HG03159 (cell line): ENCODE results near the gene SMIM28.
"Not testable (repeated sequence)": the region's sequence is repeated elsewhere in the genome, so short reads cannot be mapped to it uniquely, and the experiment has no call there.

Experiments used
- ATAC-seq: cut with Tn5 transposase; IDR thresholded peaks from one replicate; pipeline ENCODE4 v1.9.1; 2021; ENCODE audit warnings: mild to moderate bottlenecking, moderate library complexity; ENCODE audit not compliant: unreplicated experiment

Gene SMIM28

GRCh38 chr6:138377844-138378243, at the start of gene SMIM28:
TSS of gene SMIM28 (plus strand) at chr6:138377905. CDS start at chr6:138378073, 168 bp downstream.
- no peak for ATAC-seq

- ATAC-seq, result no peak
Measured at GRCh38 chr6:138328210-138328609, 49.5 kb upstream of the SMIM28 start.

DNA sequence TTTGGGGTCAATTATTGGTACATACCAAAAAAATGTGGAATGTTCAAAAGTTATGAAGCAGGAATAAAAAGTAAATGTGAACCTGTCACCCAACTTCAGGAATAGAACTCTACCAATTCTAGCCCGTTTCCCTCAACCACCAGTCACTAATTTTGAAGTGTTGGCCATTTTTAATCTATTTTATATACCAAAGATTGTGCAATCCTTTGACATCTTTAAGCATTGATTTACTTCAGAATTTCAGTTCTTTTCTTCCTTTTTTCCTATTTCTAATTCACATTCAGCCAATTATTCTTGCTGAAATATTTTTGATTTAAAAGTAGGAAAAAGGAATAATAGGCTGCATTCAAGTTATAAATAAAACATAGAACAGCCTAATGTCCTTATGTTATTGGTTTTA, 46.9 kb upstream of the SMIM28 start:
- no peak for ATAC-seq

DNA sequence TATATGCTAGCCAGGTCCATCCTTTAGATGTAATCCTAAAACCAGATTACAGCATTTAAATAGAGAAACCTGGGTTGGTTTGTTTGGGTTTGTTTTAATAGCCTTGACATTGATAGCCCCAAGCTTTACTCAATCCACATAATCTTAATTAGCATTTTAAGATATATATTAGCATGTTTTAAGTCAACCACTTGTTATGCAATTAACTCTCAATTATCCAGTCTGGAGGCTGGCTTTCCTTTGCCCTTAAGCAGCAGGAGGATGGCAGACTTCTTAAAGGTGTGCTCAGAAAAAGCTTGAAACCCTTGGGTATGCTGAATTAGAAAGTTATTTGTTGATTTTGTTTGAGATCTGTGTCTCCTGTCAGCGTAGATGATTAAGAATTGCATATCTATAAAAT, 46.3 kb upstream of the SMIM28 start:
- no peak for ATAC-seq

- no peak for ATAC-seq
Measured at GRCh38 chr6:138331984-138332383, 45.7 kb upstream of the SMIM28 start.

DNA sequence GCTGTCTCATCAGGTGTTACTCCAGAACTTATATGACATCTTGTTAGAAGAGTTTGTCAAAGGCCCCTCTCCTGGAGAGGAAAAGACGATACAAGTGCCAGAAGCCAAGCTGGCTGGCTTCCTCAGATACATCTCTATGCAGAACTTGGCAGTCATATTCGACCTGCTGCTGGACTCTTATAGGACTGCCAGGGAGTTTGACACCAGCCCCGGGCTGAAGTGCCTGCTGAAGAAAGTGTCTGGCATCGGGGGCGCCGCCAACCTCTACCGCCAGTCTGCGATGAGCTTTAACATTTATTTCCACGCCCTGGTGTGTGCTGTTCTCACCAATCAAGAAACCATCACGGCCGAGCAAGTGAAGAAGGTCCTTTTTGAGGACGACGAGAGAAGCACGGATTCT, 43.7 kb upstream of the SMIM28 start:
- ATAC-seq, result no peak

GRCh38 chr6:138334963-138335362, 42.7 kb upstream of the SMIM28 start:
- no peak for ATAC-seq

DNA sequence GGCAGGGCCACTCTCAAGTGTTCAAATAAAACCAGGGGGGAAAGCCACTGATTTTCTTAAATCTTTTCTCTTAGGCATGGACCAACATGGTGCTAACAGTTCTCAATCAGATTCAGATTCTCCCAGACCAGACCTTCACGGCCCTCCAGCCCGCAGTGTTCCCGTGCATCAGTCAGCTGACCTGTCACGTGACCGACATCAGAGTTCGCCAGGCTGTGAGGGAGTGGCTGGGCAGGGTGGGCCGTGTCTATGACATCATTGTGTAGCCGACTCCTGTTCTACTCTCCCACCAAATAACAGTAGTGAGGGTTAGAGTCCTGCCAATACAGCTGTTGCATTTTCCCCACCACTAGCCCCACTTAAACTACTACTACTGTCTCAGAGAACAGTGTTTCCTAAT, 41.5 kb upstream of the SMIM28 start:
- no peak for ATAC-seq

GRCh38 chr6:138337076-138337475, 40.6 kb upstream of the SMIM28 start:
- ATAC-seq, result no peak

DNA sequence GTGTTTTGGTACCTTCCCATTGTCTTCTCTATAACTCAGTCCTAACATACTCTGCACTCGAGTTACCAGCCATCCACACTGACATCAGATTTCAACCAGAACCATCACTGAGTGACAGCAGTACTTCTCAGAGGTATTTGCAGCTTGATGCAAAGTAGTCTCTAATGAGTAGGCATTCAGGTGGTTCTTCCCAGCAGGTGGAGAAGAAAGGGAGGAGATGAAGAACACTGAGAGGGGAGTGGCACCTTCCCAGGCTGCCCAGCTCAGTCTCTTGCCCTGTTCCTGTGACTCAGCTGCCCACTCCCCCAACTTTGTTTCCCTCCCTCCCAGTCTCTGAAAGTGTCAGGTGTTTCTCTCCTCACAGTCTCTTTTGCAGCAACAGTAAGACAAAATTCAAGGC, 38.7 kb upstream of the SMIM28 start:
- ATAC-seq, result no peak

GRCh38 chr6:138341176-138341575, 36.5 kb upstream of the SMIM28 start:
- no peak for ATAC-seq

DNA sequence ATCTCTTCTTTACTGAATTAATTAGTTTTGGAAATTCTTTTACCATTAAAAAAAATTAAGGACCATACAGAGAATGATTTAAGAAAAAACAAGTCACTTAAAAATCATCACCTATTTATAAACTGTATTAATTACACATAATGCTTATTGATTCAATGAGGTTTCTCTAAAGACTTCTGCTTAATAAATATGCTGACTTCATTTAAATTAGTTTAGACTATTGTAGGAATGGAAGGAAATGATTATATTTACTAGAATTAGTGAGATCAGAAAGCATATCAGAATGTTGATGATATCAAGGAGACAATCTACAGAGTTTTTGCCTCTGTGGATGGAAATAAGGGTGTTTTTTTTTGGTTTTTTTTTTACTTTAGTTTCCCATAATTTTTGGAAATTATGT, 34.6 kb upstream of the SMIM28 start:
- no peak for ATAC-seq

DNA sequence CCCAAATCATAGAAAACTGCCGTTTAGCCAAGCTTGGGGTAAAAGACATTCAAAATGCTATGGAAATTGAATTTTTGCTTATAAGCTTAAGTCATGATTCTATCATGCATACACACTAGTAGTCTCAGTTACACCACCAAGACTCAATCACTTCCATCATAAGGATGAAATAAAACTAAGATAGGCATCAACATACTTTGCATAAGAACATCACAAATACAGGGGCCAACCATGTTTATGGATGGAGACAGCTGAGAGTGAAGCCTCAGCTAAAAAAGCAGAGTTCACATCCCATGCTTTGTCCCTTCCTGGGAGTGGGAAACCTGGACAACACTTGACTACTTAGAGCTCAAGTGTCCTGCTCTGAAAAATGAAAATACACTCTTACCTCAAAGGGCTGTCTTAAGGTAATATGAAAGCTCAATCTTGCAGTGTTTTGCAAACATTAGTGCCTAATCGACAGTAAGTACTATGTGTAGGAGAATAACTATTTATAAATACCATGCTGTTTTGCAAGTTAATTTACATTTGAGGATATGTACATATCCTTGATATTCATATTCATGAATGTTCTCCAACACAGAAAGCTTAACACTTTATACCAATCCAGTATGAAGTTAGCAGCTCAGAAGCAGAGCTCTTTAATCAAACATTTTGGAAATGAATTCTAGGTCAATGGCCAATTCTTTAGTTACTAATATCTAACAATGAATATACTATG, 32.0 kb upstream of the SMIM28 start:
- no peak for ATAC-seq

GRCh38 chr6:138346302-138347195, 31.2 kb upstream of the SMIM28 start:
- ATAC-seq, result no peak

GRCh38 chr6:138347864-138348263, 29.8 kb upstream of the SMIM28 start:
- ATAC-seq, result no peak

DNA sequence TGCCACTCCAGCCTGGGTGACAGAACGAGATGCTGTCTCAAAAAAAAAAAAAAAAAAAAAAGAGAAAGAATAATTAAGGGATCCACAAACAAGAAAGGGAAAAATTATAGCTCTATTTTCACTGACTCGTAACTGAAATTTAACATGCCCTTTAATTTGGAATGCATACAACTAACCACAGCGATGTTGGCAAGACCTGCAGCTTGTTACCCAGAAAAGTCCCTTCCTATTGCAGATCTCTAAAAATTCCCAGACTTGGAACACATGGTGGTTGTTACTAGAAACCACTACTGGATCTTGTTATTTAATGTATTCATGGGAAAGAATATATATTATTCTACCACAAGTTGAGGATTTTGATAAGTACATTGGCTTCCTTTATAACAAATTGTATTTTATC, 27.8 kb upstream of the SMIM28 start:
- no peak for ATAC-seq

GRCh38 chr6:138357928-138358327, 19.8 kb upstream of the SMIM28 start:
- ATAC-seq, result no peak

DNA sequence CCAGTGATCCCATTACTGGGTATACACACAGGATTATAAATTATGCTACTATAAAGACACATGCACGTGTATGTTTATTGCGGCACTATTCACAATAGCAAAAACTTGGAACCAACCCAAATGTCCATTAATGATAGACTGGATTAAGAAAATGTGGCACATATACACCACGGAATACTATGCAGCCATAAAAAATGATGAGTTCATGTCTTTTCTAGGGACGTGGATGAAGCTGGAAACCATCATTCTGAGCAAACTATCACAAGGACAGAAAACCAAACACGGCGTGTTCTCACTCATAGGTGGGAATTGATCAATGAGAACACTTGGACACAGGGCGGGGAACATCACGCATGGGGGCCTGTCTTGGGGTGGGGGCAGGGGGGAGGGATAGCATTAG, 9.0 kb upstream of the SMIM28 start:
- ATAC-seq, result not testable (repeated sequence)

DNA sequence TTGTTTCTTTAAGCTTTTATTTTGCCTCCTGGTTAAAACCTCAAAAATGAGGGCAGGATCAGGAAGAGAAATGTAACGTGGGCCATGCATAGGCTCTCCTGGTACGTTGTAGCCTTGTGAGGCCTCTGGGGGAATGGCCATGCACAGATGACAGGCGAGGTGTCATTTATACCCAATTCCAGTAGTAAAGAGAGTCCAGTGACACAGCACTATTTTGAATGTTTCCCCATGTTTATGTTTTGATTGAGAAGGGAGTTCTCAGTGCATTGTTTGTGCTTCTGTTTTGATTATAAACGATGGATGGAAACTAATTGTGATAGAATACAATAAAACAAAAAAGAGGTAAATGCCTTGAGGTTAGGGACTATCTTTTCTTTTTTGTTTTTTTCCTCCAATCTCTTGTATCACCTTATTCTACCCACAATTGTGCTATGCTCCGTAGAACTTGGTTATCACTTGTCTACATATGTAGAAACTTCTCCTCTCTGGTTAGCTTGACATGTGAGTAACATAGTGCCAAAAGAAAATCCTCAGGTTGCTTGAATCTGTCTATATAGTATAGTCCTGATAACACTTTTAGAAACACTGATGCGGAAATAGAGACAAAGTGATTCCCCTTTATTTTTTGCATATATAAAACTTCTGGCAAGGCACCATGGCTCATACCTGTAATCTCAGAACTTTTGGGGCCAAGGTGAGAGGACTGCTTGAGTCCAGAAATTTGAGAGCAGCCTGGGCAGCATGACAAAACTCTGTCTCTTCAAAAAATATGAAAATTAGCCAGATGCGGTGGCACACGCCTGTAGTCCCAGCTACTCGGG, 6.9 kb upstream of the SMIM28 start:
- ATAC-seq, result no peak

GRCh38 chr6:138371452-138371711, 6.3 kb upstream of the SMIM28 start:
- ATAC-seq, result no peak

- ATAC-seq, result no peak
Measured at GRCh38 chr6:138371720-138372119, 6.0 kb upstream of the SMIM28 start.
